Loucy (cell line): ENCODE measurements around the gene BRPF3.

ENCODE experiments used
- H2AFZ ChIP-seq: fragments of 200-600 bp; sonication (generic); 2 replicates; pipeline ENCODE4 v1.6.0; 2016; ENCODE audit warnings: antibody characterized with exemption, mild to moderate bottlenecking, low read length, moderate library complexity
- H3F3A ChIP-seq: fragments of 200-600 bp; 2 replicates; pipeline ENCODE4 v1.6.0; 2016; ENCODE audit warnings: antibody characterized with exemption, low read depth, mild to moderate bottlenecking
- H3K27me3 ChIP-seq: fragments of 200-600 bp; sonication (generic); 2 replicates; pipeline ENCODE4 v1.6.1; 2014; ENCODE audit warnings: low read length, mild to moderate bottlenecking; ENCODE audit not compliant: insufficient read depth, poor library complexity, severe bottlenecking
- H3K36me3 ChIP-seq: fragments of 200-600 bp; sonication (generic); 2 replicates; pipeline ENCODE4 v1.6.1; 2016; ENCODE audit warnings: low read length; ENCODE audit not compliant: insufficient read depth
- H3K4me1 ChIP-seq: fragments of 200-600 bp; sonication (generic); 2 replicates; pipeline ENCODE4 v1.5.1; 2014; ENCODE audit warnings: low read length, mild to moderate bottlenecking; ENCODE audit not compliant: insufficient read depth, poor library complexity, severe bottlenecking
- H3K4me2 ChIP-seq: fragments of 200-600 bp; sonication (generic); 2 replicates; pipeline ENCODE4 v1.6.0; 2014; ENCODE audit warnings: antibody characterized with exemption, low read length, low read depth, mild to moderate bottlenecking; ENCODE audit not compliant: poor library complexity, severe bottlenecking
- H3K4me3 ChIP-seq: fragments of 200-600 bp; sonication (generic); 2 replicates; pipeline ENCODE4 v1.5.1; 2014; ENCODE audit warnings: low read length, mild to moderate bottlenecking, mixed read lengths; ENCODE audit not compliant: poor library complexity, severe bottlenecking
- H3K79me2 ChIP-seq: fragments of 200-600 bp; sonication (generic); 2 replicates; pipeline ENCODE4 v1.6.1; 2014; ENCODE audit warnings: low read length; ENCODE audit not compliant: insufficient read depth
- H3K9ac ChIP-seq: fragments of 200-600 bp; sonication (generic); 2 replicates; pipeline ENCODE4 v1.6.0; 2014; ENCODE audit warnings: mild to moderate bottlenecking, low read depth, low read length, moderate library complexity; ENCODE audit not compliant: poor library complexity, severe bottlenecking
- H3K9me2 ChIP-seq: fragments of 200-600 bp; sonication (generic); replicated peaks from 2 replicates; pipeline ENCODE4 v1.6.1; 2016; ENCODE audit warnings: low read depth, low read length, mixed read lengths
- H3K9me3 ChIP-seq: fragments of 200-600 bp; sonication (generic); 2 replicates; pipeline ENCODE4 v1.6.1; 2014; ENCODE audit warnings: mild to moderate bottlenecking, antibody characterized with exemption, low read length, low read depth; ENCODE audit not compliant: insufficient read depth
- H4K20me1 ChIP-seq: fragments of 200-600 bp; sonication (generic); 2 replicates; pipeline ENCODE4 v1.6.0; 2014; ENCODE audit warnings: antibody characterized with exemption, low read length, mild to moderate bottlenecking; ENCODE audit not compliant: insufficient read depth, poor library complexity, severe bottlenecking
- EZH2phosphoT487 ChIP-seq: fragments of 200-600 bp; IDR thresholded peaks from 2 replicates; pipeline ENCODE4 v1.6.1; 2018; ENCODE audit warnings: antibody characterized with exemption, mild to moderate bottlenecking, moderate library complexity, borderline replicate concordance
- TF ChIP-seq, protein P1 (sequence below): fragments of 200-600 bp; sonication (generic); conservative IDR thresholded peaks from 2 replicates; pipeline ENCODE4 v1.5.1; 2014; ENCODE audit warnings: mild to moderate bottlenecking, antibody characterized with exemption, low read length

BRPF3 gene

GRCh38 chr6:36160147-36160760, 36.3 kb upstream of the BRPF3 start:
- Histone ChIP-seq H3K27me3 (no peaks in the 10 kb centered on the region), H4K20me1 (no peaks in the 10 kb centered on the region), H3K9ac (no peak overlapping the region), H3K9me3 (peaks cover 11% of the 10 kb centered on the region; the same call in 1 of the 2 replicates), H2AFZ (no peak overlapping the region), H3K9me2 (no peaks in the 10 kb centered on the region), H3K79me2 (no peaks in the 10 kb centered on the region), H3K36me3 (no peaks in the 10 kb centered on the region), H3K4me2 (no peak overlapping the region), H3F3A (no peaks in the 10 kb centered on the region), H3K4me1 (no peaks in the 10 kb centered on the region), H3K4me3 (no peak overlapping the region)
- TF ChIP-seq, protein P1, sequence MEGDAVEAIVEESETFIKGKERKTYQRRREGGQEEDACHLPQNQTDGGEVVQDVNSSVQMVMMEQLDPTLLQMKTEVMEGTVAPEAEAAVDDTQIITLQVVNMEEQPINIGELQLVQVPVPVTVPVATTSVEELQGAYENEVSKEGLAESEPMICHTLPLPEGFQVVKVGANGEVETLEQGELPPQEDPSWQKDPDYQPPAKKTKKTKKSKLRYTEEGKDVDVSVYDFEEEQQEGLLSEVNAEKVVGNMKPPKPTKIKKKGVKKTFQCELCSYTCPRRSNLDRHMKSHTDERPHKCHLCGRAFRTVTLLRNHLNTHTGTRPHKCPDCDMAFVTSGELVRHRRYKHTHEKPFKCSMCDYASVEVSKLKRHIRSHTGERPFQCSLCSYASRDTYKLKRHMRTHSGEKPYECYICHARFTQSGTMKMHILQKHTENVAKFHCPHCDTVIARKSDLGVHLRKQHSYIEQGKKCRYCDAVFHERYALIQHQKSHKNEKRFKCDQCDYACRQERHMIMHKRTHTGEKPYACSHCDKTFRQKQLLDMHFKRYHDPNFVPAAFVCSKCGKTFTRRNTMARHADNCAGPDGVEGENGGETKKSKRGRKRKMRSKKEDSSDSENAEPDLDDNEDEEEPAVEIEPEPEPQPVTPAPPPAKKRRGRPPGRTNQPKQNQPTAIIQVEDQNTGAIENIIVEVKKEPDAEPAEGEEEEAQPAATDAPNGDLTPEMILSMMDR = no peak
- no peak for TF ChIP-seq EZH2phosphoT487

DNA sequence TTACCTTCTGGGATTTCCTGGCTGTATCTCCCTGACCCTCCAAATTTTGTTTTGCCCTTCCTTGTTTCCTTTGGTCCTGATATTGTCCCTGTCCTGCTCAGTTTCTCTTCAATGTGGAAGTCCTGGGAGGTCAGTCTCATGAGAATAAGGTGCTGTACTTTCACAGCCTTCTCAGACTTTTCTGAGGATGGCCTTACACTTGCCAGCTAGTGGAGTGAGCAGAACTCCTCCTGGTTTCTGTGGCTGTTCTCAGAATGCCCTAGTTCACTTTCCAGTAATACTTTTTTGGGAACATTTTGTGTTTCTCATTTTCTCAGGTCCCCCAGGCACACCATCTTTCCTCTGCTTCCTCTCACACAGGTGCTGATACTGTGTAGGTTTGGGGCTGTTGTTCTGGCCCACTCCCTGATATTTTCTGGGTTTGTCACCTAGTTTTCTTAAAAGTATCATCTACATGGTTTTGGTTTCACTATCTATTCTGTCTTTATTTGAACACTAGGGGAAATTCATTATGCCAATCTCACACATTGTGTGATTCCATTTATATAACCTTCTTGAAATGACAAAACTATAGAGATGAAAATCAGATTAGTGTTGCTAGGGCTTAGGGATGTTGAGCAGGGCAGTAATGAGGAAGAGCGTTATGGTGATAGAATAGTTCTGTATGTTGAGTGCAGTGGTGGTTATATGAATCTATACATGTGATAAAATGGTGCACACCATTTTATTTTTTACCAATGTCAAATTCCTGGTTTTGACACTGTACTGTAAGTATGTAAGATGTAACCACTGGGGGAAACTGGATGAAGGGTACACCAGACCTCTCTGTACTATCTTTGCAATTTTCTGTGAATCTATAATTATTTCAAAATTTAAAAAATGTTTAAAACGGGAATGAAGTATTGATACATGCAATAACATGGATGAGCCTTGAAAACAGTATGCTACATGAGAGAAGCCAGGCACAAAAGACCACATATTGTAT, 27.2 kb upstream of the BRPF3 start:
- Histone ChIP-seq H4K20me1 (no peaks in the 10 kb centered on the region), H3K36me3 (no peaks in the 10 kb centered on the region), H3K79me2 (no peaks in the 10 kb centered on the region), H3K4me3 (no peak overlapping the region), H3K27me3 (no peaks in the 10 kb centered on the region), H3K4me1 (no peaks in the 10 kb centered on the region), H3K4me2 (no peak overlapping the region), H2AFZ (no peak overlapping the region), H3F3A (no peaks in the 10 kb centered on the region), H3K9me2 (no peaks in the 10 kb centered on the region), H3K9me3 (no peaks in the 10 kb centered on the region), H3K9ac (no peak overlapping the region)
- TF ChIP-seq, protein P1 = no peak
- TF ChIP-seq EZH2phosphoT487 = no peak

GRCh38 chr6:36170704-36171103, 25.8 kb upstream of the BRPF3 start:
- Histone ChIP-seq H3K36me3 (no peaks in the 10 kb centered on the region), H3F3A (no peaks in the 10 kb centered on the region), H3K27me3 (no peaks in the 10 kb centered on the region), H3K4me2 (no peak overlapping the region), H3K79me2 (no peaks in the 10 kb centered on the region), H3K4me1 (no peaks in the 10 kb centered on the region), H3K9ac (no peak overlapping the region), H3K4me3 (no peak overlapping the region), H3K9me3 (no peaks in the 10 kb centered on the region), H4K20me1 (no peaks in the 10 kb centered on the region), H2AFZ (no peak overlapping the region), H3K9me2 (no peaks in the 10 kb centered on the region)
- TF ChIP-seq, protein P1 = no peak
- TF ChIP-seq EZH2phosphoT487 = no peak
